GM18909 (cell line): Measurements from ENCODE around the gene FOXI3.

ENCODE experiments used
- ATAC-seq: cut with Tn5 transposase; IDR thresholded peaks from one replicate; pipeline ENCODE4 v1.9.1; 2021; ENCODE audit warnings: mild to moderate bottlenecking; ENCODE audit not compliant: unreplicated experiment, poor library complexity

FOXI3 gene

GRCh38 chr2:88452565-88452905 is at the start of gene FOXI3:
TSS of gene FOXI3 (minus strand) at chr2:88452693. CDS start at chr2:88452535, 158 bp downstream.
- ATAC-seq, result no peak

GRCh38 chr2:88500691-88501090 is 48.2 kb upstream of the FOXI3 start:
- no peak for ATAC-seq

GRCh38 chr2:88499204-88499603 is 46.7 kb upstream of the FOXI3 start:
- ATAC-seq, result no peak

GRCh38 chr2:88493481-88493880 is 41.0 kb upstream of the FOXI3 start:
- no peak for ATAC-seq

GRCh38 chr2:88492002-88492401 is 39.5 kb upstream of the FOXI3 start:
- ATAC-seq, result no peak

GRCh38 chr2:88489181-88489580 is 36.7 kb upstream of the FOXI3 start:
- ATAC-seq, result no peak

- ATAC-seq, result no peak
Measured at GRCh38 chr2:88483200-88483599, 30.7 kb upstream of the FOXI3 start.

- no peak for ATAC-seq
Measured at GRCh38 chr2:88481691-88482336, 29.3 kb upstream of the FOXI3 start.

GRCh38 chr2:88472811-88473210 is 20.3 kb upstream of the FOXI3 start:
- ATAC-seq, result no peak

- ATAC-seq, result no peak
Measured at GRCh38 chr2:88471083-88471942, 18.8 kb upstream of the FOXI3 start.

- ATAC-seq, result no peak
Measured at GRCh38 chr2:88469202-88470114, 17.0 kb upstream of the FOXI3 start.

GRCh38 chr2:88464153-88464552 is 11.7 kb upstream of the FOXI3 start:
- no peak for ATAC-seq

- no peak for ATAC-seq
Measured at GRCh38 chr2:88458633-88459032, 6.1 kb upstream of the FOXI3 start.

GRCh38 chr2:88452980-88453582 is 588 bp upstream of the FOXI3 start:
- ATAC-seq, result no peak

- ATAC-seq, result peak; percentile 41
Measured at GRCh38 chr2:88451811-88452564, 505 bp downstream of the FOXI3 start.

GRCh38 chr2:88450925-88451810 is 1.3 kb downstream of the FOXI3 start:
- ATAC-seq, result no peak

GRCh38 chr2:88450186-88450585 is 2.3 kb downstream of the FOXI3 start:
- no peak for ATAC-seq

GRCh38 chr2:88448248-88448647 is 4.2 kb downstream of the FOXI3 start:
- no peak for ATAC-seq
